Keratinocyte (primary cell): ENCODE measurements around the gene FREM3. TPM values are rescaled to one million over a fixed set of nuclear protein-coding genes. Genes with fewer than 3 reads are reported as not detected.
"Not testable (repeated sequence)": the region's sequence is repeated elsewhere in the genome, so short reads cannot be mapped to it uniquely, and the experiment has no call there.

Experiments
- DNase-seq: peaks from one replicate; pipeline ENCODE4 v3.0.0-alpha.2; 2011; ENCODE audit warnings: low read depth, missing footprints, low spot score
- FAIRE-seq: peaks from 2 replicates; lab custom pipeline; 2011; peaks lifted over from hg19 to GRCh38; lab: Jason Lieb, UNC
- H2AFZ ChIP-seq: 2 replicates; pipeline ENCODE4 v1.6.0; 2012; ENCODE audit warnings: low read length, control low read depth, inconsistent platforms; ENCODE audit not compliant: control insufficient read depth
- H3K27ac ChIP-seq: 2 replicates; pipeline ENCODE4 v1.5.1; 2011; ENCODE audit warnings: low read length; ENCODE audit not compliant: control insufficient read depth, insufficient read depth
- H3K27me3 ChIP-seq: 3 replicates; pipeline ENCODE4 v1.6.0; 2011; ENCODE audit warnings: low read length; ENCODE audit not compliant: control insufficient read depth, insufficient read depth; ENCODE audit errors: extremely low read depth
- H3K36me3 ChIP-seq, 2 experiments: 2 replicates in 1 of 2; 3 replicates in 1 of 2; pipeline ENCODE4 v1.5.1; 2011; ENCODE audit warnings: low read length in 2 of 2, mild to moderate bottlenecking in 1 of 2; ENCODE audit not compliant: control insufficient read depth in 2 of 2, insufficient read depth in 2 of 2; ENCODE audit errors: extremely low read depth in 1 of 2
- H3K4me1 ChIP-seq: 3 replicates; pipeline ENCODE4 v1.5.1; 2011; ENCODE audit warnings: low read length; ENCODE audit not compliant: control insufficient read depth, insufficient read depth; ENCODE audit errors: extremely low read depth
- H3K4me2 ChIP-seq: 3 replicates; pipeline ENCODE4 v1.6.0; 2011; ENCODE audit warnings: low read depth, low read length; ENCODE audit not compliant: control insufficient read depth, insufficient read depth; ENCODE audit errors: extremely low read depth
- H3K4me3 ChIP-seq, 3 experiments: fragments of 200-600 bp in 1 of 3; sonication (generic) in 1 of 3; 2 replicates in 2 of 3; 3 replicates in 1 of 3; pipeline ENCODE4 v1.5.1; 2011 to 2016; ENCODE audit warnings: low read length in 3 of 3, mild to moderate bottlenecking in 3 of 3, control low read depth in 2 of 3, inconsistent platforms in 1 of 3, low read depth in 1 of 3, mixed read lengths in 1 of 3, mixed run types in 1 of 3, moderate library complexity in 1 of 3; ENCODE audit not compliant: control insufficient read depth in 2 of 3, insufficient read depth in 2 of 3; ENCODE audit errors: extremely low read depth in 1 of 3
- H3K79me2 ChIP-seq: 2 replicates; pipeline ENCODE4 v1.6.0; 2012; ENCODE audit warnings: low read length; ENCODE audit not compliant: control insufficient read depth, insufficient read depth
- H3K9ac ChIP-seq: 3 replicates; pipeline ENCODE4 v1.6.0; 2011; ENCODE audit warnings: low read length; ENCODE audit not compliant: control insufficient read depth, insufficient read depth; ENCODE audit errors: extremely low read depth
- H3K9me1 ChIP-seq: 3 replicates; pipeline ENCODE4 v1.6.0; 2011; ENCODE audit warnings: low read length; ENCODE audit not compliant: control insufficient read depth, insufficient read depth; ENCODE audit errors: extremely low read depth
- H3K9me3 ChIP-seq: 2 replicates; pipeline ENCODE4 v1.5.1; 2012; ENCODE audit warnings: low read depth, low read length; ENCODE audit not compliant: control insufficient read depth
- H4K20me1 ChIP-seq: 3 replicates; pipeline ENCODE4 v1.6.0; 2011; ENCODE audit warnings: low read length; ENCODE audit not compliant: control insufficient read depth, insufficient read depth; ENCODE audit errors: extremely low read depth
- EZH2 ChIP-seq: IDR thresholded peaks from one replicate; pipeline ENCODE4 v1.6.1; 2012; ENCODE audit warnings: inconsistent platforms, mild to moderate bottlenecking, low read length, moderate library complexity
- dilution Hi-C: fragments of 300-500 bp; cut with MboI; formaldehyde crosslinking; loops from one replicate; pipeline ENCODE4 v1.7.0; 2020; ENCODE audit warnings: low sequenced_read_pairs; ENCODE audit not compliant: extremely low pct_ligation_motif_present
- polyA plus RNA-seq, 5 experiments: library from polyadenylated mRNA; depleted of rRNA in 3 of 5; stranded (reverse) in 3 of 5; stranded (forward) in 1 of 5; unstranded in 1 of 5; fragments of >200 nt; gene quantifications; 1 replicate in 1 of 5; 2 replicates in 3 of 5; 3 replicates in 1 of 5; pipeline versions ENCODE4 v1.2.1 to v1.2.3, GENCODE V29; 2011 to 2012; ENCODE audit warnings: missing spikeins in 2 of 5, low read depth in 1 of 5, low replicate concordance in 1 of 5
- TF ChIP-seq, protein P1 (sequence below), 3 experiments: IDR thresholded peaks in 1 of 3; conservative IDR thresholded peaks in 1 of 3; optimal IDR thresholded peaks in 1 of 3; 2 replicates in 2 of 3; 3 replicates in 1 of 3; pipeline versions ENCODE3 to v1.5.1; 2011; ENCODE audit warnings: low read length in 3 of 3, mild to moderate bottlenecking in 3 of 3, moderate library complexity in 2 of 3, control low read depth in 1 of 3, inconsistent platforms in 1 of 3; ENCODE audit not compliant: insufficient read depth in 2 of 3; ENCODE audit errors: extremely low read depth in 1 of 3

FREM3 gene
- polyA plus RNA-seq, 1 donor (not counting 4 experiments of a cell fraction or from before 2014, with no cell fraction given) = not detected

DNA sequence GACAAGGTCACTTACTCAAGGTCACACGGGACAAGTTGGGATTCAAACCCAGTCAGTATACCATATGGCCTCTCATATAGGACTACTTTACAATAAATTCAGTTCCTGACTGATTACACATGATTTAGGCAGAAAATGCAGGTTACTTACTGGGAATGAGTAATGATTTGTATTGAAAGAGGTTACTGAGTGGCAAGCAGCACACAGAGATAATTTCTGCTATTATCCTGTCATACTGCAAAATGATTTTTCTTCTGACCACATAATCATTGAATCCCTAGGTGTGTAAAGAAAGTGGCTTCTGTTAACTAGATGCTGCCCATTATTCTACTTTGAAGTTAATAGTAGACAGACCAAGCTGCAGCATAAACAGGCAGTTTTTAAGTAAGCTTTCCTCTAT lies 8.2 kb downstream of the FREM3 start:
- dilution Hi-C loops = no loop called here
- H3K4me3 ChIP-seq = no peak overlapping the region
- H2AFZ ChIP-seq = no peak overlapping the region
- H3K4me2 ChIP-seq = no peak overlapping the region
- no peaks in the 10 kb centered on the region for H3K9me1 ChIP-seq
- H3K9ac ChIP-seq = no peak overlapping the region
- no peaks in the 10 kb centered on the region for H3K27me3 ChIP-seq
- no peaks in the 10 kb centered on the region for H3K9me3 ChIP-seq
- H3K4me1 ChIP-seq = no peaks in the 10 kb centered on the region
- no peaks in the 10 kb centered on the region for H4K20me1 ChIP-seq
- no peaks in the 10 kb centered on the region for H3K79me2 ChIP-seq
- no peak for FAIRE-seq
- no peaks in the 10 kb centered on the region for H3K36me3 ChIP-seq
- TF ChIP-seq EZH2 = no peak
- TF ChIP-seq, protein P1, sequence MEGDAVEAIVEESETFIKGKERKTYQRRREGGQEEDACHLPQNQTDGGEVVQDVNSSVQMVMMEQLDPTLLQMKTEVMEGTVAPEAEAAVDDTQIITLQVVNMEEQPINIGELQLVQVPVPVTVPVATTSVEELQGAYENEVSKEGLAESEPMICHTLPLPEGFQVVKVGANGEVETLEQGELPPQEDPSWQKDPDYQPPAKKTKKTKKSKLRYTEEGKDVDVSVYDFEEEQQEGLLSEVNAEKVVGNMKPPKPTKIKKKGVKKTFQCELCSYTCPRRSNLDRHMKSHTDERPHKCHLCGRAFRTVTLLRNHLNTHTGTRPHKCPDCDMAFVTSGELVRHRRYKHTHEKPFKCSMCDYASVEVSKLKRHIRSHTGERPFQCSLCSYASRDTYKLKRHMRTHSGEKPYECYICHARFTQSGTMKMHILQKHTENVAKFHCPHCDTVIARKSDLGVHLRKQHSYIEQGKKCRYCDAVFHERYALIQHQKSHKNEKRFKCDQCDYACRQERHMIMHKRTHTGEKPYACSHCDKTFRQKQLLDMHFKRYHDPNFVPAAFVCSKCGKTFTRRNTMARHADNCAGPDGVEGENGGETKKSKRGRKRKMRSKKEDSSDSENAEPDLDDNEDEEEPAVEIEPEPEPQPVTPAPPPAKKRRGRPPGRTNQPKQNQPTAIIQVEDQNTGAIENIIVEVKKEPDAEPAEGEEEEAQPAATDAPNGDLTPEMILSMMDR (optimal IDR thresholded peaks at IDR 0.05 in 1 of 3, IDR thresholded peaks at IDR 0.05 in 1 of 3, conservative IDR thresholded peaks at IDR 0.05 in 1 of 3; ENCODE audit: extremely low read depth in 1 of 3, insufficient read depth in 2 of 3, low read length in 3 of 3) = no peak
- no peak for DNase-seq
- no peak overlapping the region for H3K27ac ChIP-seq

- H3K36me3 ChIP-seq = no peaks in the 10 kb centered on the region
- TF ChIP-seq, protein P1 (optimal IDR thresholded peaks at IDR 0.05 in 1 of 3, IDR thresholded peaks at IDR 0.05 in 1 of 3, conservative IDR thresholded peaks at IDR 0.05 in 1 of 3; ENCODE audit: extremely low read depth in 1 of 3, insufficient read depth in 2 of 3, low read length in 3 of 3) = no peak
- TF ChIP-seq EZH2 = no peak
- H3K79me2 ChIP-seq = no peaks in the 10 kb centered on the region
- H3K9me3 ChIP-seq = no peaks in the 10 kb centered on the region
- dilution Hi-C loops = no loop called here
- H4K20me1 ChIP-seq = no peaks in the 10 kb centered on the region
- no peaks in the 10 kb centered on the region for H3K9me1 ChIP-seq
- H2AFZ ChIP-seq = no peak overlapping the region
- H3K4me3 ChIP-seq = no peak overlapping the region
- FAIRE-seq (no peak), DNase-seq (no peak)
- H3K27ac ChIP-seq = no peak overlapping the region
- H3K9ac ChIP-seq = no peak overlapping the region
- no peak overlapping the region for H3K4me2 ChIP-seq
- no peaks in the 10 kb centered on the region for H3K4me1 ChIP-seq
- H3K27me3 ChIP-seq = no peaks in the 10 kb centered on the region
These were observed 21.0 kb downstream of the FREM3 start for GRCh38 chr4:143679434-143679833.

DNA sequence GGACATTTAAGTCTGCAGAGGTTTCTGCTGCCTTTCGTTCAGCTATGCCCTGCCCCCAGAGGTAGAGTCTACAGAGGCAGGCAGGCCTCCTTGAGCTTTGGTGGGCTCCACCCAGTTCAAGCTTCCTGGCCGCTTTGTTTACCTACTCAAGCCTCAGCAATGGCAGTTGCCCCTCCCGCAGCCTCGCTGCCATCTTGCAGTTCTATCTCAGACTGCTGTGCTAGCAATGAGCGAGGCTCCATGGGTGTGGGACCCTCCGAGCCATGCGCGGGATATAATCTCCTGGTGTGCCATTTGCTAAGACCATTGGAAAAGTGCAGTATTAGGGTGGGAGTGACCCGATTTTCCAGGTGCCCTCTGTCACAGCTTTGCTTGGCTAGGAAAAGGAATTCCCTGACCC lies 26.8 kb downstream of the FREM3 start:
- H3K36me3 ChIP-seq, H3K4me3 ChIP-seq, dilution Hi-C loops, H3K9ac ChIP-seq, H2AFZ ChIP-seq, DNase-seq, H3K4me1 ChIP-seq, H3K9me1 ChIP-seq, H3K9me3 ChIP-seq, H3K79me2 ChIP-seq, H3K27me3 ChIP-seq, H3K27ac ChIP-seq, FAIRE-seq, H3K4me2 ChIP-seq, H4K20me1 ChIP-seq: not testable (repeated sequence)
